Measurements from ENCODE around the gene RNF13. TPM values are rescaled to one million over a fixed set of nuclear protein-coding genes. Genes with fewer than 3 reads are reported as not detected.

Gene RNF13
- total and polyA plus RNA-seq, 2 donors (not counting 3 experiments of a cell fraction or from before 2014, with no cell fraction given): 16.4 to 27.1 TPM

DNA sequence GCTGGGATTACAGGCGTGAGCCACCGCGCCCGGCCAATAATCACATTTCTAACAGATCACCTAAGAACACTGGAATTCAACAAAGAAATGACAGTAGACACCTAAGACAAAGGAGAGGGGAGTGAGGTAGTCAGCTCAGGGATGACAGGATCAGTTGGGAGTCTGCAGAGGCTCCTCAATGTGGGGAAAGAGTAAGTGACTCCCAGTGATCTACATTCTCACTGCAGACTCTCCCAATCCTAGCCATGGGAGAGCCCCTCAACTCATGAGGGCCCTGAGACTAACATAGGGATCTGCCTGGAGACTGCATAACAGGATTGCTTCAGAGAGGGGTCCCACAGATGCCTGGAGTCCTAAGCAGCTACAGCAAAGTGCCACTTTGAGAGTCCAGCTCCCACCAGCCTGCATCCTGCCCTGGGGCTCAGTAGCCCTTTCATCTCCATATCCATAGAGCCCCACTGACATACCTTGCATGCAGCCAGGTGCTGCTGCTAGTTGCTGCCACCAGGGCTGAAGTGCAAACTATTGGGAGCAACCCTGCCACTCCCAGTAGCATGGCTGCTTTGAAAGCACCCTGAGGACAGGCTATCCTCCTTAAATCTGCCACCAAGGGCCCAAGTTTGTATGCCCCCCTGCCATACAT lies 179.5 kb downstream of the RNF13 start:
- dilution Hi-C loops (cut with MboI; ENCODE audit: extremely low pct_ligation_motif_present, low sequenced_read_pairs) (no loop called here), intact Hi-C loops (cut with micrococcal nuclease) (no loop called here)
- H3K79me2 ChIP-seq (ENCODE audit: control insufficient read depth, insufficient read depth, low read length): no peaks in the 10 kb centered on the region
- BruUV-seq (replicated peaks): no TSS peak
- H3K36me3 ChIP-seq (ENCODE audit: control insufficient read depth in 2 of 2, extremely low read depth in 1 of 2, insufficient read depth in 2 of 2, low read length in 2 of 2): no peaks in the 10 kb centered on the region
- no peak overlapping the region for H3K9ac ChIP-seq (replicated peaks; ENCODE audit: extremely low read depth, insufficient read depth, low read length)
- H3K27me3 ChIP-seq (ENCODE audit: control insufficient read depth in 2 of 2, insufficient read depth in 2 of 2, low read length in 2 of 2): peaks cover 4 to 11% of the 10 kb centered on the region in 2 experiments
- no peak overlapping the region for H2AFZ ChIP-seq (ENCODE audit: low read depth, low read length)
- no peaks in the 10 kb centered on the region for H3K9me3 ChIP-seq (replicated peaks; ENCODE audit: control insufficient read depth, insufficient read depth, low read length)
- DNase-seq (ENCODE audit: low read depth, low spot score) (no peak), FAIRE-seq (no peak)
- H3K4me3 ChIP-seq (replicated peaks in 1 of 3; ENCODE audit: insufficient read depth in 1 of 3, low read depth in 1 of 3, low read length in 3 of 3): no peak overlapping the region
- no peak overlapping the region for H3K4me2 ChIP-seq (ENCODE audit: insufficient read depth, low read length)
- H4K20me1 ChIP-seq (replicated peaks; ENCODE audit: control insufficient read depth, extremely low read depth, insufficient read depth, low read length): no peaks in the 10 kb centered on the region
- TF ChIP-seq POLR2A (IDR thresholded peaks at IDR 0.05; ENCODE audit: low read depth, low read length) (no peak), POLR2AphosphoS5 (IDR thresholded peaks at IDR 0.05; ENCODE audit: insufficient read depth, low read depth, low read length) (no peak), GATA2 (IDR thresholded peaks at IDR 0.05; ENCODE audit: insufficient read depth, insufficient read length, low read depth, low read length) (no peak), FOS (IDR thresholded peaks at IDR 0.05; ENCODE audit: borderline replicate concordance, insufficient read depth, low read length) (no peak), MYC (IDR thresholded peaks at IDR 0.05; ENCODE audit: low read depth, low read length) (no peak), JUN (IDR thresholded peaks at IDR 0.05; ENCODE audit: borderline replicate concordance, insufficient read depth, insufficient read length, low read depth) (no peak), EZH2 (IDR thresholded peaks at IDR 0.05; ENCODE audit: borderline replicate concordance, low read depth, low read length, severe bottlenecking) (no peak)
- TF ChIP-seq, protein P1, sequence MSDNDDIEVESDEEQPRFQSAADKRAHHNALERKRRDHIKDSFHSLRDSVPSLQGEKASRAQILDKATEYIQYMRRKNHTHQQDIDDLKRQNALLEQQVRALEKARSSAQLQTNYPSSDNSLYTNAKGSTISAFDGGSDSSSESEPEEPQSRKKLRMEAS (IDR thresholded peaks at IDR 0.05; ENCODE audit: insufficient read depth, insufficient read length): no peak
- TF ChIP-seq, protein P2, sequence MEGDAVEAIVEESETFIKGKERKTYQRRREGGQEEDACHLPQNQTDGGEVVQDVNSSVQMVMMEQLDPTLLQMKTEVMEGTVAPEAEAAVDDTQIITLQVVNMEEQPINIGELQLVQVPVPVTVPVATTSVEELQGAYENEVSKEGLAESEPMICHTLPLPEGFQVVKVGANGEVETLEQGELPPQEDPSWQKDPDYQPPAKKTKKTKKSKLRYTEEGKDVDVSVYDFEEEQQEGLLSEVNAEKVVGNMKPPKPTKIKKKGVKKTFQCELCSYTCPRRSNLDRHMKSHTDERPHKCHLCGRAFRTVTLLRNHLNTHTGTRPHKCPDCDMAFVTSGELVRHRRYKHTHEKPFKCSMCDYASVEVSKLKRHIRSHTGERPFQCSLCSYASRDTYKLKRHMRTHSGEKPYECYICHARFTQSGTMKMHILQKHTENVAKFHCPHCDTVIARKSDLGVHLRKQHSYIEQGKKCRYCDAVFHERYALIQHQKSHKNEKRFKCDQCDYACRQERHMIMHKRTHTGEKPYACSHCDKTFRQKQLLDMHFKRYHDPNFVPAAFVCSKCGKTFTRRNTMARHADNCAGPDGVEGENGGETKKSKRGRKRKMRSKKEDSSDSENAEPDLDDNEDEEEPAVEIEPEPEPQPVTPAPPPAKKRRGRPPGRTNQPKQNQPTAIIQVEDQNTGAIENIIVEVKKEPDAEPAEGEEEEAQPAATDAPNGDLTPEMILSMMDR (IDR thresholded peaks at IDR 0.05; ENCODE audit: extremely low read depth in 1 of 2, insufficient read depth in 1 of 2, low read depth in 1 of 2, low read length in 2 of 2): no peak
- POLR2A ChIA-PET: no interaction called here
- H3K27ac ChIP-seq (ENCODE audit: insufficient read depth, low read depth, low read length): no peak overlapping the region
- CTCF ChIA-PET: no interaction called here
- no peaks in the 10 kb centered on the region for H3K4me1 ChIP-seq (ENCODE audit: control insufficient read depth, extremely low read depth, insufficient read depth, low read length)
- no peaks in the 10 kb centered on the region for H3K9me1 ChIP-seq (replicated peaks; ENCODE audit: control insufficient read depth, extremely low read depth, insufficient read depth, low read length)

All from endothelial cell of umbilical vein (primary cell).